Smooth muscle cell (in vitro differentiated cells): ENCODE data around the gene GOLGA3. TPM values are rescaled to one million over a fixed set of nuclear protein-coding genes. Genes with fewer than 3 reads are reported as not detected.

ENCODE experiments used
- DNase-seq: peaks from one replicate; lab custom pipeline; 2025; ENCODE audit not compliant: unreplicated experiment; lab: John Stamatoyannopoulos, UW
- H2AFZ ChIP-seq: fragments of 200-600 bp; sonication (generic); 2 replicates; pipeline ENCODE4 v1.6.0; 2016; ENCODE audit warnings: antibody characterized with exemption, low read depth, mild to moderate bottlenecking
- H3F3A ChIP-seq: fragments of 200-600 bp; sonication (generic); 2 replicates; pipeline ENCODE4 v1.6.0; 2017; ENCODE audit warnings: antibody characterized with exemption, low read depth
- H3K27ac ChIP-seq: fragments of 200-600 bp; sonication (generic); 2 replicates; pipeline ENCODE4 v1.5.1; 2016; ENCODE audit warnings: low read depth, mild to moderate bottlenecking
- H3K27me3 ChIP-seq: fragments of 200-600 bp; sonication (generic); 2 replicates; pipeline ENCODE4 v1.6.1; 2016; ENCODE audit warnings: low read depth, mild to moderate bottlenecking
- H3K36me3 ChIP-seq: fragments of 200-600 bp; sonication (generic); 2 replicates; pipeline ENCODE4 v1.5.1; 2016; ENCODE audit warnings: low read depth
- H3K4me1 ChIP-seq: fragments of 200-600 bp; sonication (generic); 2 replicates; pipeline ENCODE4 v1.5.1; 2016; ENCODE audit warnings: low read depth
- H3K4me2 ChIP-seq: fragments of 200-600 bp; sonication (generic); 2 replicates; pipeline ENCODE4 v1.6.0; 2016; ENCODE audit warnings: mild to moderate bottlenecking
- H3K4me3 ChIP-seq: fragments of 200-600 bp; sonication (generic); 2 replicates; pipeline ENCODE4 v1.5.1; 2016; ENCODE audit warnings: mild to moderate bottlenecking
- H3K79me2 ChIP-seq: fragments of 200-600 bp; sonication (generic); 2 replicates; pipeline ENCODE4 v1.6.0; 2016; ENCODE audit warnings: low read depth, mild to moderate bottlenecking
- H3K9ac ChIP-seq: fragments of 200-600 bp; sonication (generic); 2 replicates; pipeline ENCODE4 v1.6.0; 2016; ENCODE audit warnings: low read depth
- H3K9me3 ChIP-seq: fragments of 200-600 bp; sonication (generic); replicated peaks from 2 replicates; pipeline ENCODE4 v1.5.1; 2016; ENCODE audit warnings: low read depth
- H4K20me1 ChIP-seq: fragments of 200-600 bp; sonication (generic); 2 replicates; pipeline ENCODE4 v1.6.0; 2016; ENCODE audit warnings: low read depth
- whole genome bisulfite sequencing: methylation state at CpG from one replicate; pipeline ENCODE4 v1.1.7; 2016; ENCODE audit warnings: low lambda C conversion rate; 5-methylcytosine and 5-hydroxymethylcytosine counted together
- polyA plus RNA-seq: library from polyadenylated mRNA; unstranded; fragments of >200 nt; fragmentation: Nextera tagmentation; extraction: Ambion mirVana; gene quantifications from 2 replicates; pipeline ENCODE4 v1.2.1, GENCODE V29; 2016
- total RNA-seq: library from RNA; depleted of rRNA; stranded (reverse); fragments of >200 nt; gene quantifications from 2 replicates; pipeline ENCODE4 v1.2.3, GENCODE V29; 2014
- TF ChIP-seq, protein P1 (sequence below): fragments of 200-600 bp; sonication (generic); IDR thresholded peaks from 2 replicates; pipeline ENCODE4 v1.5.1; 2017; ENCODE audit warnings: borderline replicate concordance, mild to moderate bottlenecking, antibody characterized with exemption; ENCODE audit not compliant: insufficient read depth, poor library complexity, severe bottlenecking

The GOLGA3 gene
- total and polyA plus RNA-seq, 2 experiments from 2014 or later, result 25.1 to 34.5 TPM

DNA sequence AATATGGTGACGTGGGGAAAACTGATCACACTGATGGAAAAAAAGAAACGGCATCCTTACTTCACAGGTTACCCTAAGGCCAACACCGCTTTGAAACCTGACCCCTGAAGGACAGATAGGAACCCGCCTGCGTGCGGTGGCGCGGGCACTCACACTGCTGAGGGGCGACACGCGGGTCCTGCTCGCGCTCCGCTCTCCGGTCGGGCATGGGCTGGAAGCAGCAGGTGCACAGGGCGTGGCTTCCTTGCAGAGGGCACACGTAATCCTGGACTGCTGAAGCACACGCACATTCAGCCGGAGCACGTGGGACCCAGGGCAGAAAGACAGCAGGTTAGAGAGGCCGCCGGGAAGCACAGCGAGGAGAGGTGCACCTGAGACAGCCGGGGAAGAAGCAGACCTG lies 22.8 kb upstream of the GOLGA3 start:
- H3F3A ChIP-seq, result no peaks in the 10 kb centered on the region
- peaks cover 16% of the 10 kb centered on the region for H3K36me3 ChIP-seq
- H2AFZ ChIP-seq, result no peak overlapping the region
- no peak overlapping the region for H3K9ac ChIP-seq
- H3K27me3 ChIP-seq, result no peaks in the 10 kb centered on the region
- no peak overlapping the region for H3K27ac ChIP-seq
- H3K4me1 ChIP-seq, result no peaks in the 10 kb centered on the region
- H3K4me2 ChIP-seq, result no peak overlapping the region
- H4K20me1 ChIP-seq, result no peaks in the 10 kb centered on the region
- WGBS, result 99% methylated on average over 25 of the region's 25 CpGs
- no peak overlapping the region for H3K4me3 ChIP-seq
- DNase-seq, result no peak
- H3K9me3 ChIP-seq, result no peaks in the 10 kb centered on the region
- TF ChIP-seq, protein P1, sequence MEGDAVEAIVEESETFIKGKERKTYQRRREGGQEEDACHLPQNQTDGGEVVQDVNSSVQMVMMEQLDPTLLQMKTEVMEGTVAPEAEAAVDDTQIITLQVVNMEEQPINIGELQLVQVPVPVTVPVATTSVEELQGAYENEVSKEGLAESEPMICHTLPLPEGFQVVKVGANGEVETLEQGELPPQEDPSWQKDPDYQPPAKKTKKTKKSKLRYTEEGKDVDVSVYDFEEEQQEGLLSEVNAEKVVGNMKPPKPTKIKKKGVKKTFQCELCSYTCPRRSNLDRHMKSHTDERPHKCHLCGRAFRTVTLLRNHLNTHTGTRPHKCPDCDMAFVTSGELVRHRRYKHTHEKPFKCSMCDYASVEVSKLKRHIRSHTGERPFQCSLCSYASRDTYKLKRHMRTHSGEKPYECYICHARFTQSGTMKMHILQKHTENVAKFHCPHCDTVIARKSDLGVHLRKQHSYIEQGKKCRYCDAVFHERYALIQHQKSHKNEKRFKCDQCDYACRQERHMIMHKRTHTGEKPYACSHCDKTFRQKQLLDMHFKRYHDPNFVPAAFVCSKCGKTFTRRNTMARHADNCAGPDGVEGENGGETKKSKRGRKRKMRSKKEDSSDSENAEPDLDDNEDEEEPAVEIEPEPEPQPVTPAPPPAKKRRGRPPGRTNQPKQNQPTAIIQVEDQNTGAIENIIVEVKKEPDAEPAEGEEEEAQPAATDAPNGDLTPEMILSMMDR, result no peak
- H3K79me2 ChIP-seq, result no peaks in the 10 kb centered on the region

DNA sequence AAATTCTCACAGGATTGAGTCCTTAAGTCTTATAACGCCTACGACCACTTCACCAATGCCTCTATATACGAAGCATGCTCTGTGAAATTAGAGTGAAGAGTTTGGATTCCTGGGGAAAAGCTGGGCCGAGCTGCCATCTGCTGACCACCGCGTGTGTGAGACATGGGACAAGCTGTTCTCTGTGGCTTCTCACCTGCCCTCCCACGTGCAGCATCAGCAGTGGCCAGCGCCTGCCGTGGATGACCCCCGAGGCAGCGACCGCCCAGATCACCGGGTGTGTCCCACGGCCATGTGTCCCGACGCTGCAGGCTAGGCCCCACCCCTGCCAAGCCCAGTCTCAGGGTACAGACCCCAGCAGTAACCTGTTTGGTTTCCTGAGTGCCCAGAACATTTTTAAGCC lies 21.6 kb upstream of the GOLGA3 start:
- WGBS, result over 99% methylated on average over 16 of the region's 16 CpGs
- no peak overlapping the region for H3K27ac ChIP-seq
- no peaks in the 10 kb centered on the region for H3K9me3 ChIP-seq
- H3K9ac ChIP-seq, result no peak overlapping the region
- no peak overlapping the region for H3K4me3 ChIP-seq
- H3K27me3 ChIP-seq, result no peaks in the 10 kb centered on the region
- peaks cover 20% of the 10 kb centered on the region for H3K36me3 ChIP-seq
- H3K4me2 ChIP-seq, result no peak overlapping the region
- H3K79me2 ChIP-seq, result no peaks in the 10 kb centered on the region
- no peak for DNase-seq
- H3F3A ChIP-seq, result no peaks in the 10 kb centered on the region
- H4K20me1 ChIP-seq, result no peaks in the 10 kb centered on the region
- H3K4me1 ChIP-seq, result no peaks in the 10 kb centered on the region
- no peak overlapping the region for H2AFZ ChIP-seq
- TF ChIP-seq, protein P1, result no peak

DNA sequence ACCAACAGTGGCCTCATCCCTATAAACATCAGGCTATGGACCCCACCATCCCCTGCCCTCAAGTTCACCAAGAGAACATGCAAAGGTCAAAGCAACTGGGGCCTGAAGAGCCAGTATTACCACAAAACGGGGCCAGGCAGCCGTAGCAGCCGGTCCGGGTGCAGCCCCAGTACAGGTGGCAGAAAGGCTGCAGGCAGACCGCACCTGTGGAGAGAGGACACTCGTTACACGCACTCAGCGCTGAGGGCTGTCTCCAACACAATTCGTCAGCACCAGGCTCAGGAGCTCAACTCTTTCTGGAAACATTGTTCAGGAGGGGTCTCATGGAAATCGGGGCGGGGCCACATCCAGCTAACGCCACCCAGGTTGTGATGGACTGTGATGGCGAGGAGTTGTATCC lies 19.9 kb upstream of the GOLGA3 start:
- H3K27me3 ChIP-seq, result no peaks in the 10 kb centered on the region

More for the DNA sequence above, 19.9 kb upstream of the GOLGA3 start:
- Histone ChIP-seq H3K79me2 (no peaks in the 10 kb centered on the region), H3K4me3 (no peak overlapping the region), H3F3A (no peaks in the 10 kb centered on the region), H3K9ac (no peak overlapping the region), H3K4me1 (no peaks in the 10 kb centered on the region), H3K36me3 (peaks cover 20% of the 10 kb centered on the region), H3K9me3 (no peaks in the 10 kb centered on the region), H3K4me2 (no peak overlapping the region), H4K20me1 (no peaks in the 10 kb centered on the region), H2AFZ (no peak overlapping the region), H3K27ac (no peak overlapping the region)
- no peak for DNase-seq
- WGBS, result 98% methylated on average over 13 of the region's 13 CpGs
- TF ChIP-seq, protein P1, result no peak
